Ascending aorta (tissue), 2 donors: ENCODE results near the gene RIMBP2. TPM values are rescaled to one million over a fixed set of nuclear protein-coding genes. Genes with fewer than 3 reads are reported as not detected.

Source experiments
- DNase-seq, 2 donors: peaks; one replicate each; pipeline ENCODE4 v3.0.0-alpha.2; 2019; ENCODE audit warnings: low spot score in 2 of 2
- H3K27ac ChIP-seq, 2 donors: fragments of 200-600 bp; sonication (generic); one replicate each; pipeline ENCODE4 v1.5.1; 2016 to 2017; ENCODE audit warnings: mild to moderate bottlenecking in 1 of 2
- H3K27me3 ChIP-seq: fragments of 200-600 bp; sonication (generic); one replicate; pipeline ENCODE4 v1.5.1; 2017
- H3K36me3 ChIP-seq, 2 donors: fragments of 200-600 bp; sonication (generic); one replicate each; pipeline ENCODE4 v1.5.1; 2016
- H3K4me1 ChIP-seq, 2 donors: fragments of 200-600 bp; sonication (generic); one replicate each; pipeline ENCODE4 v1.5.1; 2016 to 2017; ENCODE audit warnings: mild to moderate bottlenecking in 1 of 2
- H3K4me3 ChIP-seq, 2 donors: fragments of 200-600 bp; sonication (generic); one replicate each; pipeline ENCODE4 v1.5.1; 2016 to 2017; ENCODE audit warnings: mild to moderate bottlenecking in 1 of 2
- H3K9me3 ChIP-seq, 2 donors: fragments of 200-600 bp; sonication (generic); one replicate each; pipeline ENCODE4 v1.5.1; 2016
- CTCF ChIP-seq, 3 experiments: fragments of 200-600 bp in 2 of 3; fragments of 450-650 bp in 1 of 3; sonication (generic) in 2 of 3; IDR thresholded peaks; one replicate each; pipeline ENCODE4 v1.5.1; 2016 to 2019; ENCODE audit warnings: antibody characterized with exemption in 3 of 3, mild to moderate bottlenecking in 1 of 3, moderate library complexity in 1 of 3
- intact Hi-C: fragments of 100-400 bp; cut with DNase I; formaldehyde crosslinking; loops from one replicate; pipeline ENCODE4 v1.15.1; 2023
- total RNA-seq: library from RNA; depleted of rRNA; stranded (reverse); fragments of >200 nt; gene quantifications from one replicate; pipeline ENCODE4 v1.1.0, GENCODE V29; 2016

Gene RIMBP2
- total RNA-seq, 1 donor from 2014 or later: not detected

GRCh38 chr12:130504110-130504839, 211.8 kb downstream of the RIMBP2 start:
- TF ChIP-seq CTCF (IDR thresholded peaks at IDR 0.05): no peak
- no peak overlapping the region for H3K4me3 ChIP-seq
- H3K27me3 ChIP-seq: no peaks in the 10 kb centered on the region
- intact Hi-C loops: no loop called here
- no peak for DNase-seq
- H3K27ac ChIP-seq: no peak overlapping the region
- no peaks in the 10 kb centered on the region for H3K4me1 ChIP-seq
- H3K36me3 ChIP-seq: no peaks in the 10 kb centered on the region
- no peaks in the 10 kb centered on the region for H3K9me3 ChIP-seq

- Histone ChIP-seq H3K9me3 (no peaks in the 10 kb centered on the region), H3K4me3 (no peak overlapping the region), H3K27me3 (no peaks in the 10 kb centered on the region), H3K4me1 (no peaks in the 10 kb centered on the region), H3K27ac (no peak overlapping the region), H3K36me3 (no peaks in the 10 kb centered on the region)
- DNase-seq: no peak
- intact Hi-C loops: no loop called here
- no peak for TF ChIP-seq CTCF (IDR thresholded peaks at IDR 0.05)
Observed at GRCh38 chr12:130501821-130502220, 214.3 kb downstream of the RIMBP2 start.

GRCh38 chr12:130500835-130501330, 215.2 kb downstream of the RIMBP2 start:
- no peak overlapping the region for H3K4me3 ChIP-seq
- DNase-seq: no peak
- no peak for TF ChIP-seq CTCF (IDR thresholded peaks at IDR 0.05)
- no peaks in the 10 kb centered on the region for H3K27me3 ChIP-seq
- no peaks in the 10 kb centered on the region for H3K4me1 ChIP-seq
- no peak overlapping the region for H3K27ac ChIP-seq
- H3K9me3 ChIP-seq: no peaks in the 10 kb centered on the region
- no peaks in the 10 kb centered on the region for H3K36me3 ChIP-seq
- intact Hi-C loops: no loop called here

- intact Hi-C loops: no loop called here
- H3K4me1 ChIP-seq: no peaks in the 10 kb centered on the region
- no peaks in the 10 kb centered on the region for H3K9me3 ChIP-seq
- no peak overlapping the region for H3K27ac ChIP-seq
- H3K27me3 ChIP-seq: no peaks in the 10 kb centered on the region
- no peak overlapping the region for H3K4me3 ChIP-seq
- DNase-seq: no peak
- no peaks in the 10 kb centered on the region for H3K36me3 ChIP-seq
- TF ChIP-seq CTCF (IDR thresholded peaks at IDR 0.05): no peak
Observed at GRCh38 chr12:130499474-130499873, 216.6 kb downstream of the RIMBP2 start.

- H3K4me1 ChIP-seq: no peaks in the 10 kb centered on the region
- no peak for TF ChIP-seq CTCF (IDR thresholded peaks at IDR 0.05)
- intact Hi-C loops: no loop called here
- H3K27me3 ChIP-seq: no peaks in the 10 kb centered on the region
- no peak overlapping the region for H3K27ac ChIP-seq
- no peak for DNase-seq
- no peaks in the 10 kb centered on the region for H3K36me3 ChIP-seq
- no peak overlapping the region for H3K4me3 ChIP-seq
- H3K9me3 ChIP-seq: no peaks in the 10 kb centered on the region
Observed at GRCh38 chr12:130498589-130499385, 217.3 kb downstream of the RIMBP2 start.
